ENCODE results near the gene COL9A2.
"Not testable (repeated sequence)": the region's sequence is repeated elsewhere in the genome, so short reads cannot be mapped to it uniquely, and the experiment has no call there.

The COL9A2 gene

DNA sequence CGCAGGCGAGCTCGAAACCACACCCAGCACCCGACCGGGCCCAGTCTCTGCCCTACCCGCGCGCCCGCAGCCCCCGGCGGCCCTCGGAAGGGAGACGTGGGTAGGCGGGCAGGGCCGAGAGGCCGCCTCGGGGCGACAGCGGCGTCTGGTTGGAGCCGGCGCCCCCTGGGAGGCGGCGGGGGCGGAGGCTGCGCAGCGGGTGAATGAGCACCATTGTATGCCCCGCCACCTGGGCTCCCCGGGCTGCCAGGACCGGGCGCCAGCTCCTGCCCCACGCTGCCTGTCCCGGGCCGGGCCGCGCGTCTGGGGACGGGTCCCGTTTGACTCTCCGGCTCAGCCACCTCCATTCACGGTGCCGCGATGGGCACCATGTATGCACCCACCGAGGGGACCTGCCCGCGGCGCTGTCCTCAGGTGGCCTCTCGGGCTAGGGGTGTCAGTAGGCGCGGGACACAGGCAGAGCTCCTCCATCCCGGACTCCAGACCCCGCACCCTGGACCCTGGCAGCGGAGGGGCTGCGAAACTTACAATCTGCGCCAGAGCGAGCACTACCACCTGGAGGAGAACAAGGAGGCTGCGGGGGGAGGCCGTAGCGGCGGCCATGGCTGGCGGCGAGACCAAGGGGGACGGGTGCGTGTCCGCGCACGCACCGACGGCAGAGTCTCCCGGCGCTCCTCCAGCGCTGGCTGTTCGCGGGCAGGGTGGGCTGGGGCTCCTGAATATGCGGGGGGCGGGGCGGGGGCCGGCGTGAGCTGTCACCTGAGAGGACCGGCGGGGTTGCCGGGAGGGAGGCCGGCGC lies at the start of gene COL9A2:
Gene COL9A2 (minus strand): TSS at position 692 of the 799 bp plus-strand sequence. CDS start 89 bp downstream, at position 603.
- peak; percentile 61 for DNase-seq

DNA sequence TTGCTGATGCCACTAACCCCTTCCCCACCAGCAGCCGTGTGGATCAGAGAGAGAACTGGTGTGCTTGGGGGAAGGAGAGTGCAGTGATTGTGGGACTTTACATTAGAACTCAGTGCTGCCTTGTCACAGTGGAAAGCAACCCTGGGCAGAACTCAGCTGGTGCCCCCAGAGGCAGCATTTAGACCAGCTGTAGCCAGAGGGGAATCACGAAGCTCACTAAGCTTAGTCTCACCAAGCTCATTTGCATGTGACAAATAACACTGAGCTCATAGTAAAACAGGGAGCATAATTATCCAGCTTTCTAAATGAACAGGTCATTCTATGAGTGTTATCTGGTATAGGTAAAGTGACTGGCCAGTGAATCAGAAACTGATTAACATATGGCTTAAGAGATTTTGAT lies 46.6 kb upstream of the COL9A2 start:
- DNase-seq = no peak

DNA sequence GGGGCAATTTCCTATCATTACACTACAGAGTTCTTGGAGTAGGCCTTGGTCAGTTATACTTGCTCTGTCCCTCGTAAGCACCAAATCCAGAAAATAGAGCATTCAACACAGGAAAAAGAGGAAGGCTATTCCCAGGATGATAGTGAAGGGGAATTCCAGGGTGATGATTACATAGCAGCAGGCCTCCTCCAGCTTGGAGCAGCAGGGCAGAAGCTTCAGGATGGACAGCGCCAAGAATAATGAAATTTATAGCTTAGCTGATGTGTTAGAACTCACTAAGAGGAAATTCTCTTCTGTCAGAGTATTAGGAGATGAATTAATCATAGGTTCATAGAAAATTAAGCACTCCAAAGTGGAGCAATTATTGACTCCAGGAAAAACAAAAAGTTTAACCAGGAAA lies 45.6 kb upstream of the COL9A2 start:
- DNase-seq = no peak

DNA sequence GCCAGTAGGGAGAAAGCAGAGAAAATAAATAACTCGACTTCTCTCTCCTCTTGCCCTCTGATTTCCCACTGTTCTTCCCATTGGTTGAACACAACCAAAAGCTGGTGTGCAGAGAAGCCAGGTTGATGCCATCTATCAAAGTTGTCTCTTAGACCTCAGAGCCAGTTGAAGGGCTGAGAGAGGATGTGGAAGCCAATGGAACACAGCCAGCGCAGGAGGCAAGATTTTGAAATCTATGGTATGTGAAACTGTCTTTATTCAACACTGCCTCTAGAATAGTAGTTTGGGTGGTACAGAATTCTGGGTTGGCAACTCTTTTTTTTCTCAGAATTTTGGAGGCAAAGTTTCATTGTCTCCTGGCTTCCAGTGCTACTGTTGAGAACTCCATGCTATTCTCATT lies 45.1 kb upstream of the COL9A2 start:
- DNase-seq = no peak

DNA sequence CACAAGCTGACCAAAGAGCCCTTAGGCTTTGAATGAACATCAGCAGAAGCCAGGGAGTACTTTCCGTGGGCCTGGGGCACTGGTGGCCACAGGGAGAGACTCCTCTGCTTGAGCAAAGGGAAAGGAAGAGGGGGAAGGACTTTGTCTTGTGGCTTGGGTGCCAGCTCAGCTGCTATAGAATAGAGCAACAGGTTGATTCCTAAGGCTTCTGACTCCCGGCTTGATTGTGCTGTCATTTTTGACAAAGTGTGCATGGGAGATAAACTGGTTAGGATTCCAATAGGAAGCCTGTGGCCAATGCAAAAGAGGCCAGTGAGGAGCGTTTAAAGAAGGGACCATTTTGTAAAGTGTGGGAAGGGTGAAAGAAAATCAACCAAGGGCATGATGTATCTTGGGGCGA lies 44.6 kb upstream of the COL9A2 start:
- DNase-seq = no peak

DNA sequence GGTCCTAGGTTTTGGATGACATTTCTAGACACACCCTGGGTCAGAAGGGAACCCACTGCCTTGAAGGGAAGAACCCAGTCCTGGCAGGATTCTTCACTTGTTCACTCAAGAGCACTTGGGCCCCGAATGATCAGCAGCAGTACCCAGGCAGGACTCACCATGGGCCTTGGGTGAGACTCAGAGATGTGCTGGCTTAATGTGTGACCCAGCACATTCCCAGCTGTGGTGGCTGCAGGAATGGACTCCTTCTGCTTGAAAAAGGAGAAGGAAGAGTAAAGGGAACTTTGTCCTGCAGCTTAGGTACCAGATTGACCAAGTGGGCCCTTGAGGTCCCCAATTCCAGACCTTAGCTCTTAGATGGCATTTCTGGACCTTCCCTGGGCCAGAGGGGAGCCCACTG lies 44.1 kb upstream of the COL9A2 start:
- no peak for DNase-seq

DNA sequence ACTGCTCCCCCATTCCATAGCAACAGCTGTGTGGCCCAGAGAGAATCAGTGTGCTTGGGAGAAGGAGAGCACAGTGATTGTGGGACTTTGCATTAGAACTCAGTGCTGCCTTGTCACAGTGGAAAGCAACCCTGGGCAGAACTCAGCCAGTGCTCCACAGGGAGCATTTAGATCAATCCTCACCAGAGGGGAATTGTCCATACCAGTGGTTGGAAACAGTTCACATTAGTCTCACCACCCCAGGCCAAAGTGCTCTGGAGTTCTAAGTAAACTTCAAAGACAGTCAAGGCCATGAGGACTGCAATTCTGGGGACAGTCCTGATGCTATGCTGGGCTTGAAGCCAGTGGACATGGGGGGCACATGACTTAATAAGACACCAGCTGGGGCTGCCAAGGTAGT lies 43.5 kb upstream of the COL9A2 start:
- no peak for DNase-seq

DNA sequence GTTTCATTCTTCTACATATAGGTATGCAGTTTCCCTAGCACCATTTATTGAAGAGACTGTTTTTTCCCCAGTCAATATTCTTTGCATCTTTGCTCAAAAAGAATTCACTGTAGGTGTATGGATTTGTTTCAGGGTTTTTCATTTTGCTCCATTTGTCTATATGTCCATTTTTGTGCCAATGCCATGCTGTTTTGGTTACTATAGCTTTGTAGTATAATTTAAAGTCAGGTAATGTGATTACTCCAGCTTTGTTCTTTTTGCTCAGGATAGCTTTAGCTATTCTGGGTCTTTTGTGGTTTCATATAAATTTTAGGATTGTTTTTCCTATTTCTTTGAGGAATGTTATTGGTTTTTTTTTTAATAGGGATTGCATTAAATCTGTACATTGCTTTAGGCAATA lies 40.5 kb upstream of the COL9A2 start:
- no peak for DNase-seq

DNA sequence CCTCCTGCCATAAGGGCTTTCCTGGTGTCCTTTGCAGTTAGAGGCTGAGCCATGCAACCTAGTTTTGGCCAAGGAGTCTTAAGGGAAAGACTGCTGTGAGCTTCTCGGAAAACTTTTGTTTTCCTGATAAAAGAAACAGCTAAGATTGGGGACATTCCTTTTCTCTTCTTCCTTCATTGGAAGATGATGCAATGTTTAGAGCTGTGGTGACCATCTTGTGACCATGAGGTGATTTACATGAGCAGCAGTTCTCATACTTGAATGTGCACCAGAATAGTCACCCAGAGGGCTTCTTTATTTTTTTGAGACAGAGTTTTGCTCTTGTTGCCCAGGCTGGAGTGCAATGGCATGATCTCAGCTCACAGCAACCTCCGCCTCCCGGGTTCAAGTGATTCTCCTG lies 36.0 kb upstream of the COL9A2 start:
- DNase-seq = no peak

DNA sequence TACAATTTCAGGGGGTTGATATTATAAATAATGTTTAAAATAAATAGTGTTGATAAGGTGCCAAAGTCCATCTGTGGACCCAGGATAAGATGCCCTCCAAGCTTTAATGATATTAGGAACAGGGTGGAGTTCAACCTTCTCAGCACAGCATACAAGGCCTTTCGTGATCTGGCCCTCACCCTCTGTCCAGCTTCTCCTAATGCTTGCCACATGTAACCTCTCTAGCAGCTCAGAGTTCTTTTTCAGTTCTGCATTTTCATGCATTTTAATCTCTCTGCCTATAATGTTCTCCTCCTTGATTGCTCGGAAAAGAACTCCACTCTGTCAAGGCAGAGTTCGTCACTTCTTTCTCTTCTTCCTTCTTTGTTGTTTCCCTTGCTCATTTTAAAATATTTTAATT lies 35.0 kb upstream of the COL9A2 start:
- DNase-seq = no peak

DNA sequence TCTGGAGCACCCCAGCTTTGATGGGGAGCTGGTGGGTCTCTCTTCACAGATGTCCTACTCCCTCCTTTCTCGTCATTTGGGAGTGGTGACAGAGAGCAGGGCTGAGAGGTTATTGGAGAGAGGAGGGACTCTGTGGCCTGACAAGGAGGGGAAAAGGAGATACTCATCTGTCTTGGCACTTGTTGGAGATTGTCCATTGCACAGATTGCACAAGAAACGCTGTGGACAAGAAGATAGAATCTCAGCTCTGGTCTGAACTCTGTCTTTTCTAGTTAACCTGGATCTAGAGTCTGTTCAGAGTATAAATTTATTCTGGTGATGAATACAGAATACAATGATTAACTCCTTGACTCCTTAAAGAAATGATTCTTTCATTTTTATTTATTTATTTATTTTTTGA lies 34.0 kb upstream of the COL9A2 start:
- no peak for DNase-seq

DNA sequence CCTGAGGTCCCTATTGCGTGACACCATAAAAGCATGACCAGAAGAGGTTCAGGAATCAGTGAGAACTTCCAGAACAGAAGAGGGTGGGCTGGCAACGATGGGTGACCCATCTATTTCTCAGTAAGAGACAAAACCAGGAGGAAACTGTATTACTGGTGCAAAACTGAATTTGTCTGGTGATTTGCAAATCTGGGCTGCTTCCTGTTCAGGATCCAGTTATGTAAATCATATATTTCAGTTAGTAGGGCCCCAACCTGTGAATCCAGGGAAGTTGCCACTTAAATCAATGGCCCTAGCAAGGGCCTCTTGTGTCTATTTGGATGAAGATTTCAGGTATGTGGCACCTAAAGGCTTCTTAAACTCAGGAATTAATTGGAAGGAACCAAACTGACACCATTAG lies 33.3 kb upstream of the COL9A2 start:
- no peak for DNase-seq

DNA sequence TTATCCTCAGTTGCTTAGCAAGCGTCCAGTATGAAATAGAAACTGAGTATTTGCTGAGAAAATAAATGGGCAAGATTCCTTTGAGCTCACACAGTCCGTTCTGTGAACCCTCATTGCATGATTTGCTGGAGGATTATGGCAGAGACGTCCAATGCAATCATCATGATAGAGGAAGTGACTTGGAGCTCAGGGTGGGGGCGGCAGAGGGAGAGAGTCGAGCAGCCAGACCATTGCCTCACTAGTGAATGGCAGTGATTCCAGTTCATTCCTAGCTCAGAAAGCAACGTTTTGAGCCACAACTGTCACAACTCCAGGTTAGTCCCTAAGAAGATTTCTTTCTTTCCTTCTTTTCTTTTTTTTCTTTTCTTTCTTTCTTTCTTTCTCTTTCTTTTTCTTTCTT lies 27.5 kb upstream of the COL9A2 start:
- DNase-seq = peak; percentile 15

DNA sequence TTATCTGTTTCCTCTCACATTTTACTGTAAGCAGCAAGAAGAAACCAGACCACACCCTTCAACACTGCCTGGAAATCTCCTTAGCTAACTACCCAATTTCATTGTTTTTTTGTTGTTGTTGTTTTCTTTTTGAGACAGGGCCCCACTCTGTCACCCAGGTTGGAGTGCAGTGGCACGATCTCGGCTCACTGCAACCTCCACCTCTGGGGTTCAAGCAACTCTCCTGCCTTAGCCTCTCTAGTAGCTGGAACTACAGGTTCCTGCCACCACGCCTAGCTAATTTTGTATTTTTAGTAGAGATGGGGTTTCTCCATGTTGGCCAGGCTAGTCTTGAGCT lies 25.3 kb upstream of the COL9A2 start:
- DNase-seq = not testable (repeated sequence)

DNA sequence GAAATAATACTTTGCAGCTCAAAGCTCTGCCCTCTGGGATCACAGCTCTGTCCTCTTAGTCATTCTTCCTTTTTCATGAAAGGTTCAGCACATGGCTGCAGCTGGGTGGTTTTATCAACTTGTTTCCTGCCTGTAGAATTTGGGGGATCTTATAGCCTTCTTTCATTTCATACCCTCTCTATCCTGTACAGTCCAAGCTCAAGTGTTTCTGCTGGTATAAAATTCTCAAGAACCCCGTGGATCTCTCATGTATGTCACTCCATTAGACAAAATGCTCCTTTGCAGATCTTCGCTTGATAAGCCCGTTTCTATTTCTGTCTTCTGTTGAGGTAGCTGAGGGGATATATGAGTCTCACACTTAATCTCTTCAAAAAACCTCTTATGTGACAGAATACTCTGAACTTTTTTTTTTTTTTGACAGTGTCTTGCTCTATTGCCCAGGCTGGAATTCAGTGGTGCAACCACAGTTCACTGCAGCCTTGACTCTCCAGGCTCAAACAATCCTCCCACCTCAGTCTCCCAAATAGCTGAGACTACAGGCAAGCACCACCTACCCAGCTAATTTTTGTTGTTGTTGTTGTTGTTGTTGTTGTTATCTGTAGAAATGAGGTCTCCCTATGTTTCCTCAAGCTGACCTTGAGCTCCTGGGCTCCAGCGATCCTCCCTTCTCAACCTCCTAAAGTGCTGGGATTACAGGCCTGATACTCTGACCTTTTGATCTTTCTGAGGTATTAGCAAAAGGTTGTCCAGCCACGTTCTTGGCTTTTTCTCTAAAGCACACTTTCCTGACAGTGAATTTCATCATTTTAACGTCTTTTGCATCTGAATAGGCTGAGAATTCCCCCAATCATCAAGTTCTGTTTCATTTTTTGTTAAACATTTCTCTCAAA lies 24.6 kb upstream of the COL9A2 start:
- no peak for DNase-seq

DNA sequence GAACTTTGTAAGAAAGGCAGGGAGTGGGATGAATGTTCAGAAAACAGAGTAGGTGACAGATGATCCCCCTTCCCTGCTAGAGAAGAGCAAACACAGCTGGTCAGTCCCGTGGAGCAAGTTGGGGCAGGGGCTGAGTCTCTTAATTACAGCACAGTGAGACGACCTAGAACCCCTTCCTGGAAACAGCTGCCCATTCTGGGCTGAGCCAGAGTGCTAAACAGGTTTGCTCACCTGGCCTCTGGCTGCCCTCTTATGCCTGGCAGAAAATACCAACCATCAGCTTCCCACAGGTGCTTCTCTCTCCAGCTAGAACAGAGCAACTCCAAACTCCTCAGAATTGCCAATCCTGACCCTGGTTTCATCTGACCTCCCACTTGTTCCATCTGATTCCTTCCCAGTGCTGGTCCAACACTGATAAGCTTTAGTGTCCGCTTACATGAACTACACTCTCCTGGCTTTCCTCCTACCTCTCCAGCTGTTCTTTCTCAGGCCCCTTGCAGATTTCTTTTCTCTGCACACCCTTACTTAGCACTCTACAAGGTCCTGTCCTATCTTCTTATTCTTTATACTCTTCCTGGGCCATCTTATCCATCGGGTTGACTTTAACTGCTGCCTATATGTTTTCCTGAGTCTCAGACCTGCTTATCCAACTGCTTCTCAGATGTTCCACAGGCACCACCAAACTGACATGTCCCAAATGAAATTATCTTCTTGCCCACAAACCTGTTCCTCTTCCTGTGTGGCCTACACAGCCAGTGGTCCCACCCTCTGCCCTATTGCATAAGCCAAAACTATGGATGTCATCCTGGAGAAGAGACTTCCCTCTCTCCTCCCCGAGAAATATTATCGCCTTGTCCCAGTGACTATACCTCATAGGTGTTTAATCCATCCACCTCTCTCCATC lies 22.6 kb upstream of the COL9A2 start:
- no peak for DNase-seq

DNA sequence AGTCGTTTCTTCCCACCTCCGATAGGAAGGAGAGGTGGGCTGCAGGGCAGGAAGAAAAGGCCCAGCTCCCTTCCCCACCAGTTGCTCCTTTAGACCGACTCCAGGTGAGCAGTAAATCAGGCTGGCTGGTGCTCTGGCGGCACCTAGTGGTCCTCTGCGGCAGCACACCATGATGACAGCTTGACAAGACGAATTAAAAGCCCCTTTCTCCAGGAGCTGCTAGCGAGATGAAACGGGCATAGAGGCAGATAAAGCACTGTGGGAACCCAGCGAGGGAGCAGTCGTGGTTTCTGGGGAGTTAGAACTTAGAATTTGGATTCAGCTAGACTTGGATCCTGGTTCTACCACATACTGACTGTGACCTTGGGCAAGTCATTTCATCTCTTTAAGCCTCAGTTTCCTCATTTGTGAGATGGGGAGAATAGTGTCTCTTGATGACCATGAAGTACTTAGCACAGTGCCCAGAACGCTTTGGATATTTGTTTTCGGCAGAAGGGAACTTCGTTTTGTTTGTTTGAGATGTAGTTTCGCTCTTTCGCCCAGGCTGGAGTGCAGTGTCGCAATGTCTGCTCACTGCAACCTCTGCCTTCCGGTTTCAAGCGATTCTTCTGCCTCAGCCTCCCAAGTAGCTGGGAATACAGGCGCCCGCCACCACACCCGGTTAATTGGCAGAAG lies 21.8 kb upstream of the COL9A2 start:
- peak; percentile 89 for DNase-seq

DNA sequence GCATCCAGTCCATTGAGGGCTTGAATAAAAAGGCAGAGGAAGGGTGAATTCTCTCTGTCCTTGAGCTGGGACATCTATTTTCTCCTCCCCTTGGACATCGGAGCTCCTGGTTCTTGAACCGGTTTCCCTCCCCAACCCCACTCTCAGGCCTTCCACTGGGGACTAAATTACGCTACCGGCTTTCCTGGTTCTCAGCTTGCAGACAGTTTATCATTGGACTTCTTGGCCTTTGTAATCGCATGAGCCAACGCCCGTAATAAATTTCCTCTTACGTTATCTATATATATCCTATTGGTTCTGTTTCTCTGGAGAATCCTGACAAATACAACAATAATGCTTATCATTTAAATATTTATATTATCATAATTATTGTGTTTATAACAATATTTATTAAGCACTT lies 20.4 kb upstream of the COL9A2 start:
- no peak for DNase-seq

DNA sequence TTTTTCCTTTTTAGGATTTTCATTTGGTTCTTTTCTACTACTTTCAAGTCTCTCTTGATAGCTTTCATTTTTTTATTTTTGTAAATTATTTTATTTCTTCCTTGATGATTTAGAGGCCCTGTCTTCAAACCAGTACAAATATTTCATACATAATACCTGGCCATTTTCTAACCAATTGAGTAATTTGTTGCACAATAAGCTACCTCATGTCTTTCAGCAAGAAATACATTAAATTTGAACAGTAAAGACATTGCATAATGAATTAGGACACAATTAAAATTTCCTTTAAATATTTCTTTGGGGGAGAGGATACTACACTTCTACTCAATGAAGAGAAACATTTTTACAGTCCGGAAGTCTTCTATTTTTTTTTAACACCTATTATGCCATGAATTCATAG lies 15.6 kb upstream of the COL9A2 start:
- no peak for DNase-seq

DNA sequence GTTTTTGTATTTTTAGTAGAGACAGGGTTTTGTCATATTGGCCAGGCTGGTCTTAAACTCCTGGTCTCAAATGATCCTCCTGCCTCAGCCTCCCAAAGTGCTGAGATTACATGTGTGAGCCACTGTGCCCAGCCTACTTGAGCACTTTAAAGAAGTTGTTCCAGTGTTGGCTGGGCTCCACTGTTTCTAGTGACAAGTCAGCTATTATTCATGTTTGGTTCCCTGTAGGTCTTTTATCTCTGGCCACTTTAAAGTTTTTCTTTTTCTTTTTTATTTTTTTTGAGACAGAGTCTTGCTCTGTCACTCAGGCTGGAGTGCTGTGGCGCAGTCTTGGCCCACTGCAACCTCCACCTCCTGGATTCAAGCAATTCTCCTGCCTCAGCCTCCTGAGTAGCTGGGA lies 14.3 kb upstream of the COL9A2 start:
- DNase-seq = not testable (repeated sequence)

DNA sequence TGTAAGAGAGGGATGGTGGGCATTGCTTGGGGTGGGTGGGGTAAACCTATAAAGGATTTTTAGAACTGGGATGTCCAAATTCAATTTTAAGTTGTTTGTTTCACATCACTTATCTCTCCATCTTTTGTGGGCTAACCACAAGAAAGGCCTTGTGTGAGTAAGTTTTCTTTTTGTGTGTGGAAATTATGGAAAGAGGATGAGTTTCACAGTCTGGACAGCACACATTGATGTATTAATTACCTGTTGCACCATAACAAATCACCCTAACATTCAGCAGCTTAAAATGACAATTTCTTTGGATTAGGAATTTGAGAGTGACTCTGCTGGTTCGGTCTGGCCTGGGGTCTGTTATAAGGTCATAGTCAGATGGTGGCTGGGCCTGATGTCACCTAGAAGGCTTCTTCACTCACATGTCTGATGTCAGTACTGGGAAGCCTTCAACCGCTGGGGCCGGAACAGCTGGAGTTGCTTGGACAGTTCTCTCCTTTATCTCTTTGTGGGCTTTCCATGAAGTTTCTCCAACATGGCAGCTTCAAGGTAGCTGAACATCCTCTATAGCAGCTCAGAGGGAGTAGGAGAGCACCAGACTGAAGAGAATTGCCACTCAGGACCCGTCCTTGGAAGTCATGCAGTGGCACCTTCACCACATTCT lies 2.0 kb upstream of the COL9A2 start:
- DNase-seq = no peak

DNA sequence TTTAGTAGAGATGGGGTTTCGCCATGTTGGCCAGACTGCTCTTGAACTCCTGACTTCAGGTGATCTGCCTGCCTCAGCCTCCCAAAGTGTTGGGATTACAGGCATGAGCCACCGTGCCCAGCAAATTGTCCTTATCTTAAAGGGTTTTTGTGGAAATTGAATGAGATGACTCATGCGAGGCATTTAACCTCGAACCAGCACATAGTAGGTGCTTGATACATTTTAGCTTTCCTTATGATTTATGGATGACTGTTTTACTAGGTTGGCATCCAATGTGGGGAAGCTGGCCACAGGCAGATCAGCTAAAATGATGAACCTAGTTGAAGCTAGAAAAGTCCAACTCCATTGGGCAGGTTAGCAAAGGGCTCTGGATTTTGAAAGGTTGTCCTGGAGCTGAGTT lies 1.4 kb upstream of the COL9A2 start:
- DNase-seq = no peak
